Muscle layer of colon (tissue), 2 donors: ENCODE data around the gene RPL12.

Experiments used
- H3K27ac ChIP-seq: one replicate; pipeline ENCODE4 v1.7.0; 2013; ENCODE audit warnings: low read depth, mild to moderate bottlenecking, low read length, moderate library complexity
- H3K27me3 ChIP-seq, 2 donors: one replicate each; pipeline ENCODE4 v1.7.0; 2013; ENCODE audit warnings: low read length in 2 of 2, mild to moderate bottlenecking in 2 of 2; ENCODE audit not compliant: insufficient read depth in 2 of 2, control insufficient read depth in 1 of 2
- H3K36me3 ChIP-seq: one replicate; pipeline ENCODE4 v1.7.0; 2013; ENCODE audit warnings: mild to moderate bottlenecking, low read length; ENCODE audit not compliant: insufficient read depth
- H3K4me1 ChIP-seq: one replicate; pipeline ENCODE4 v1.7.0; 2013; ENCODE audit warnings: mild to moderate bottlenecking, low read length; ENCODE audit not compliant: insufficient read depth
- H3K4me3 ChIP-seq, 2 donors: one replicate each; pipeline ENCODE4 v1.7.0; 2013; ENCODE audit warnings: low read length in 2 of 2, low read depth in 1 of 2, mild to moderate bottlenecking in 1 of 2, moderate library complexity in 1 of 2
- H3K9ac ChIP-seq: one replicate; pipeline ENCODE4 v1.7.0; 2013; ENCODE audit warnings: low read length
- H3K9me3 ChIP-seq: one replicate; pipeline ENCODE4 v1.7.0; 2013; ENCODE audit warnings: mild to moderate bottlenecking, low read length
- donor health status: abdominal sarcoma.
- donor health status: Adenocarcinoma of cecum.

RPL12 gene

DNA sequence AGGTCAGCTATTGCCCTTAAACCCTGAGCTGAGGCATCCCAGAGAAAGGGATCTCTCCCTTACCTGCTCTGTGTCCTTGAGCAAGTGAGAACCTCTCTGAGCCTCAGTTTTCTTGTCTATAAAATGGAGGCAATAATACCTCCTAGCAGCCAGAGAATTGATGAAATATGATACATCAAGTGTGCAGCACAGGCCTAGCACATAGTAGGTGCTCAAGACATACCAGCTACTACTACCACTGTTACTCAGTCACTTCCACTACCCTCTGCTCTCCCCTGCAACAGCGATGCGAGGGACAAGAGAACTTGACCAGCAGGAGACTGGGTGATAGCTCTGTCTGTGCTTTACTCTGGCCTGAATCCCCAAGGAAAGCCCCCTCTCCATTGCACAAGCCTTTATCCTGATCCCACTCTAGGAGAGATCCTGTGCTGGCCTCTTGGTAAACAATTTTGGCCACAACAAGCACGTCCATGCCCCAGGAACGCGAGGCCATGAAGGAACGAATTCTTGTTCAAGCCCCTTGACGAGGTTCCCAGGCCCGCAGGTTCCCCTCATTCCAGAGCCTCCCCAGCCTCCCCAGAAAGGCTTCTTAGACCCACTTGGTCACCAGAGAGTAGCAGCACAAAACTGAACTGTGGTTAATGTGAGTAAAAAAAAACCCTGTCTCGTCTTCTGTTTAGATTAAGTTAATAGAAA, 39.5 kb upstream of the RPL12 start:
- Histone ChIP-seq H3K36me3 (peaks cover 81% of the 10 kb centered on the region), H3K9me3 (no peaks in the 10 kb centered on the region), H3K4me1 (peaks cover 9% of the 10 kb centered on the region), H3K9ac (no peak overlapping the region), H3K4me3 (no peak overlapping the region), H3K27ac (no peak overlapping the region), H3K27me3 (no peaks in the 10 kb centered on the region)

DNA sequence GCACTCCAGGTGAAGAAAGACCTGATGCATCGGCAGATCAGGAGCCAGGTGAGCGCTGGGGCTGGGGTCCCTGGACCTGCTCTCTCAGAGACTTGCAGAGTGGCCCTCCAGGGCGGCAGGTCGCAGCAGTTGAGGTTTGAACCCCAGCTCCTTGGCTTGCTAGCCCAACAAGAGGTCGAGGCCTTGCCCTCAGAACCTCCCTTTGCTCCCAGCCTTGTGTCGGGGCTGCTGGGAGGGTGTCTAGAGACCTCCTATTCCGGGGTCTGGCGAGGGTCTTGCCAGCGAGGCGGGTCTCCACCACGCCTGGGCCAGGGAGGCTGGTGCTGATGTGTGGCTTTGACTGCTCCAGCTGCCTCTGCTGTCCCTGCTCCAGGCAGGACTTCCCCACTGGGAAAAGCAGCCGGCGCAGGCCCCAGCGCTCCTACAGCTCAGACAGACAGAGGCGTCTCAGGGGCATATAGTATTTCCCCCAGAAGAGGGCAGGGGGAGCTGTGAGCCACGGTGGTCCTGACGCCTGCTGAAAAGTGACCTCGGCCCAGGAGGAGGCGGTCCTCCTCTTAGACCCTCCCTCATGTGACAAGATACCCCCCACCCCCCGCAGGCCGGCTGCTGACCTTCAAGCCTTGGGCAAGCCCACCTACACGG, 38.4 kb upstream of the RPL12 start:
- H3K9me3 ChIP-seq = no peaks in the 10 kb centered on the region
- H3K4me3 ChIP-seq = no peak overlapping the region
- H3K9ac ChIP-seq = no peak overlapping the region
- H3K27ac ChIP-seq = no peak overlapping the region
- no peaks in the 10 kb centered on the region for H3K4me1 ChIP-seq
- peaks cover 84% of the 10 kb centered on the region for H3K36me3 ChIP-seq
- no peaks in the 10 kb centered on the region for H3K27me3 ChIP-seq

DNA sequence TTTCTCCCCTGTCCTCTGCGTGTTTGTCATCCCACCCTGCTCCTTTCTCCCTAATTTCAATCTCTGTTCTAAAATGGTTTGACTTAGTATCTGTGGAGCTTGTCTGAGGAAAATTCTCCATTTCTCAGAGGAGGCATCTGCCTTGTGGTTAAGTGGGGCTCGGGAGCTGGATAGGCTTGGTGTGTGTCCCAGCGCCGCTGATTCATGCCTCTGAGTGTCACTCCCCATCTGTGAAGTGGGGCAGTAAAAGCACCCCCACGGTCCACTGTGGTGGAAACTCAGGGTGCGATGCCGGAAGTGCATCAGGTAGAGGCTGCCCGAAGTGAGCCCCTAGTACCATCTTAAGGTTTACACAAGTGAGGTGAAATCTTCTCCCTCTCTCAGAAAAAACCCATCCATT, 37.7 kb upstream of the RPL12 start:
- Histone ChIP-seq H3K9me3 (no peaks in the 10 kb centered on the region), H3K4me3 (no peak overlapping the region), H3K27ac (no peak overlapping the region), H3K9ac (no peak overlapping the region), H3K4me1 (no peaks in the 10 kb centered on the region), H3K27me3 (no peaks in the 10 kb centered on the region), H3K36me3 (peaks cover 85% of the 10 kb centered on the region)

DNA sequence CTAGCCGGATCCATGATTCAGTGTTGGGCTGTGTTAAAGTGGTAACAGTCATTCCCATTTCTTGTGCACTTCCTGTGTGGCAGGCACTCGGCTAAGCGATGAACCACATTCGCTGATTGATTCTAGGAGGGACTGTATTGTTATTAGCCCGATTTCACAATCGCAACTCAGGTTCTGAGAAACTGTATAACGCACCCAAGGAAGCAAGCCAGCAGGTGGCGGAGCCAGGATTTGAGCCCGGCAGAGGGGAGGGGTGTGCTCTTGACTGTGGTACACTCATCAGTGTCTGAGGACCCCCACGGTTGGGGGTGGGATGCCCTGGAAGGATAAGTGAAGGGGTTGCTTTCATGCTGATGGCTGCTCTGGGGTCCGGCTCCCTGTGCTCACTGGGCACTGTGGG, 34.8 kb upstream of the RPL12 start:
- Histone ChIP-seq H3K27me3 (no peaks in the 10 kb centered on the region), H3K27ac (no peak overlapping the region), H3K4me1 (no peaks in the 10 kb centered on the region), H3K9ac (no peak overlapping the region), H3K9me3 (no peaks in the 10 kb centered on the region), H3K36me3 (peaks cover 76% of the 10 kb centered on the region), H3K4me3 (no peak overlapping the region)

DNA sequence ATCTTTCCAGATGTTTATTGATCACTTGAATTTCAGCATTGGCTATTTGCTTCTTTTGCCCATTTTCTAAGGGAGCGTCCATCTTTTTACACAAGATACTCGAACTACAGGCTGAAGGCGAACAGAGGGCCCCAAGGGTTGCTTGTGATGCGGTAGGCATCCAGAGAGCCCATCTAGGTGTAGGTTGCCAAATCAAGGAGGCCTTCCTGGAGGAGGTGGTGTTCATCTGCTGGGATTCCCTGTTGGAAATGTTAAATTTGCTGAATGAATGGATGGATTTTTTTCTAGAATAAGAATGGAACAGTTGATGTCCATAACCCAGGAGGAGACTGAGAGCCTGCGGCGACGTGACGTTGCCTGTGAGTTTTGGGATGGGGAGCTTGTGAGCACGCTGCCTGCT, 31.5 kb upstream of the RPL12 start:
- Histone ChIP-seq H3K4me1 (no peaks in the 10 kb centered on the region), H3K4me3 (no peak overlapping the region), H3K9ac (no peak overlapping the region), H3K36me3 (peaks cover 77% of the 10 kb centered on the region), H3K27me3 (no peaks in the 10 kb centered on the region), H3K27ac (no peak overlapping the region), H3K9me3 (no peaks in the 10 kb centered on the region)

DNA sequence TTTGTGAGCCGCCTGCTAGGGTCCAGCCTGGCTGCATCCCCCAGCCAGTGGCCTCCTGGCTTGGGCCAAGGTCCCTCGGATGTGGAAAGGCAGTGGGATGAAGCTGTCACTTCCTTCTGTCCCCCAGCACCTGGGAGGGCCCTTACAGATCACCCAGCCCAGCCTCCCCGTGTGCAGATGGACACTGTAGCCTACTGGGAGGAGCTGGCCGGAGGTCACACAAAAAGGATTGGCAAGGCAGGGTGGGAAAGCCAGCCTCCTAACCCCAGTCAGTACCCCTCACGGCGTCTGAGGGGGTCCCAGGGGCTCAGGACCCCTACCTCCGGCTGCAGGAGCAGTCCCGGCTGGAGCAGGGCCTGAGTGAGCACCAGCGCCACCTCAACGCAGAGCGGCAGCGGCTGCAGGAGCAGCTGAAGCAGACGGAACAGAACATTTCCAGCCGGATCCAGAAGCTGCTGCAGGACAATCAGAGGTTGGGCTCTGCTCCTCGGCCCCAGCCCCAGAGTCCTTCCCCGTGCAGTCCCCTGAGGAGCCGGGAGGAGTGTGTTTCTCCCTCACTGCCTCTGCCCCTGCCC, 28.4 kb upstream of the RPL12 start:
- Histone ChIP-seq H3K4me1 (no peaks in the 10 kb centered on the region), H3K9me3 (no peaks in the 10 kb centered on the region), H3K27ac (no peak overlapping the region), H3K4me3 (no peak overlapping the region), H3K27me3 (no peaks in the 10 kb centered on the region), H3K9ac (no peak overlapping the region), H3K36me3 (peaks cover 60% of the 10 kb centered on the region)

DNA sequence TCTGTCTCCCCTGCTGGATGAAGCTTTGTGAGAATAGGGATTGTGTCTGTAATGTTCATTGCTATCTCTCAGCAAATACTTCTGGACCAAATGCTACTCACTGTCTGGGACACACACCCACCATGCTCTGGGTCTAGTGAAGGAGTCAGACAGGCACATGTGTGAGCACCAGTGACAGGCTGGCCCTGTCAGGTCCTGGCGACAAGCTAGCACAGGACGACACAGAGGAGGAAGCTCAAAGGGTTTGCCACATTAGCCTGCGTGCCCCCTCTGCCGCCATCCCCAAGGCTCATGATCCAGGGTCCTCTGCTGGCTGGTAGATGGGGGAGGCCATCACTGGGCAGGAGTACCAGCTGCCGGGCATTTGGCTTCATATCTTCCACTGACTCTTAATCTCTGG, 23.4 kb upstream of the RPL12 start:
- Histone ChIP-seq H3K4me3 (no peak overlapping the region), H3K36me3 (peaks cover 48% of the 10 kb centered on the region), H3K4me1 (no peaks in the 10 kb centered on the region), H3K9me3 (no peaks in the 10 kb centered on the region), H3K9ac (no peak overlapping the region), H3K27ac (no peak overlapping the region), H3K27me3 (no peaks in the 10 kb centered on the region)

DNA sequence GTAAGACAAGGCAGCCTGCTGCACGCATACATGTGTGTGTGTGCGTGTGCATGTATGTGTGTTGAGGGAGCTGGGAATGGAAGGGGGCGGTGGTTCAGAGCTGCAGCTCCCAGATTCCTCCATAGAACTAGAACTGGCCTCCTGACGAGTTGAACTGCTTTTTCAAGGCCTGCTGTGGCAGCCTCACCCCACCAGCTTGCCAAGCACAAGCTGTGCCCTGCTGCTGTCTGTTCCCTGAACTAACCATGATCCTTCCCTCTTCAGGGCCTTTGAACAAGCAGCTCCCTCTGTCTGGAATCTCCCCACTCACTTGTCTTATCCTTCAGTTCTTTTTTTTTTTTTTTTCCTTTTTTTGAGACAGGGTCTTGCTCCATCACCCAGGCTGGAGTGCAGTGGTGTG, 22.7 kb upstream of the RPL12 start:
- Histone ChIP-seq H3K27ac (no peak overlapping the region), H3K4me1 (no peaks in the 10 kb centered on the region)

DNA sequence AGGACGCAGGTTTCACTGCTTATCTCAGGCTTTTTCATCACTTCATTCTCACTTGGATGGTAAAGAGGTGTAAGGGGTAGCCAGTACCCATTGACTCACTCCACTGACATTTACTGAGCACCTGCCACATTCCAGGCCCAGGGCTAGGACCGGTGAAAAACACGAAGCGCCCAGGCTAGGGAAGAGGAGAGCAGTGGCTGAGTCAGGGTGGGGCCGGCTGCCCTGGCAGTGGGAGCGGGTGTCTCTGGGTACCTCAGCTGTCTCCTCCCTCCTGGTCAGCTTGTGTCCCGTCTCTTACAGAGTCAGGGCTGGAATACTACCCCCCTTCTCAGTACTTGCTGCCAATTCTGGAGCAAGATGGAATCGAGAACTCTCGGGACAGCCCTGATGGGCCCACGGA, 22.3 kb upstream of the RPL12 start:
- Histone ChIP-seq H3K36me3 (peaks cover 42% of the 10 kb centered on the region), H3K27ac (no peak overlapping the region), H3K9me3 (no peaks in the 10 kb centered on the region), H3K4me1 (no peaks in the 10 kb centered on the region), H3K4me3 (no peak overlapping the region), H3K9ac (no peak overlapping the region), H3K27me3 (no peaks in the 10 kb centered on the region)

More for the DNA sequence above, 22.7 kb upstream of the RPL12 start:
- Histone ChIP-seq H3K4me3 (no peak overlapping the region), H3K9me3 (no peaks in the 10 kb centered on the region), H3K36me3 (peaks cover 42% of the 10 kb centered on the region), H3K27me3 (no peaks in the 10 kb centered on the region), H3K9ac (no peak overlapping the region)

DNA sequence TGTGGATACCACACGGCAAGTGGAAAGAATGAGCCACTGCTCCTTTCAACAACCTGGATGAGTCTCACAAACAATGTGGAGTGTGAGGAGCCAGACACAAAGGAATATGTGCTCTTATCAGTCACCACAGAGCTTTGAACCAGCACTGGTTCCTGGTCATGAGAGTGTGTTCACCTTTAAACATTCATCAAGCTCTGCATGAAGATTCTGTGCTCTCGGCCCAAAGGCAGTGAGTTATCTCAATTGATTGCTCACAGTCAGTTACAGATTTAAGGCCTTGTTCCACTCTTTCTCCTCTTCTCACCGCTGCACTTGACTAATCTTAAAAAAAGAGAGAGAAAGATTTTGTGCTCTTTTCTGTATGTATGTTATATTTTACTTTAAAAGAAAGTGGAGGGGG, 19.5 kb upstream of the RPL12 start:
- no peaks in the 10 kb centered on the region for H3K4me1 ChIP-seq
- H3K9me3 ChIP-seq = no peaks in the 10 kb centered on the region
- no peak overlapping the region for H3K9ac ChIP-seq
- H3K36me3 ChIP-seq = peaks cover 50% of the 10 kb centered on the region
- no peak overlapping the region for H3K27ac ChIP-seq
- H3K4me3 ChIP-seq = no peak overlapping the region
- H3K27me3 ChIP-seq = no peaks in the 10 kb centered on the region

DNA sequence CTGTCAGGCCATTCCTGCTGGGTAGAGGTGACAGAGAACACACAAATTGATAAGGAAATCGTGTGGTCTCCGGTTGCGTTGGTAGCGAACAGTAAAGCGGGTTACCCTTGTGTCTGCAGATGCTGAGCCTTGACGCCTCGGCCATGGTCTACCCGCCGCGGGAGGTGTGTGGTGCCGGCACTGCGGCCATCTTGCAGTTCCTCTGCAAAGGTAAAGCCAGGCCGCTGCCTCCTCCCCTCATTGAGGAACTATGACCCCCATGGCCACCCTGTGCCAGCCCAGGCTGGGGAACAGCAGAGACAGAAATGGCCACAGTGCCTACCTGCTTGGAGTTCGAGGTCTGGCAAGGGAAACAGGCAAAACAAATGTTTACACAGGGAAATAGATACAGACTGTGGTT, 16.4 kb upstream of the RPL12 start:
- peaks cover 54% of the 10 kb centered on the region for H3K36me3 ChIP-seq
- H3K9me3 ChIP-seq = no peaks in the 10 kb centered on the region
- no peaks in the 10 kb centered on the region for H3K4me1 ChIP-seq
- H3K27ac ChIP-seq = no peak overlapping the region
- no peak overlapping the region for H3K4me3 ChIP-seq
- H3K27me3 ChIP-seq = no peaks in the 10 kb centered on the region
- H3K9ac ChIP-seq = no peak overlapping the region
